Activated B cell treated with CpG ODN at 0.5 μM for 24 hours (primary cell): ENCODE data around the gene RBM6. TPM values are rescaled to one million over a fixed set of nuclear protein-coding genes. Genes with fewer than 3 reads are reported as not detected.

Source experiments
- ATAC-seq: fragments of 200-7000 bp; cut with Tn5 transposase; one replicate; pipeline ENCODE4 v1.10.0; 2021; ENCODE audit warnings: low read depth, mild to moderate bottlenecking, moderate library complexity
- CTCF ChIA-PET: fragments of 350-600 bp; sonication (Branson Sonifier 250); formaldehyde crosslinking; loops from one replicate; lab custom pipeline; 2021; ENCODE audit warnings: antibody characterized with exemption; lab: Charles Lee
- POLR2A ChIA-PET: fragments of 350-600 bp; sonication (Branson Sonifier 250); formaldehyde crosslinking; loops from one replicate; lab custom pipeline; 2021; ENCODE audit warnings: antibody characterized with exemption; lab: Charles Lee
- DNase-seq: peaks from one replicate; pipeline ENCODE4 v3.0.0; 2022
- H3K27ac Mint-ChIP-seq: one replicate; pipeline ENCODE4 v1.8.0; 2020; ENCODE audit warnings: mixed read lengths
- H3K27me3 Mint-ChIP-seq: one replicate; pipeline ENCODE4 v1.8.0; 2021; ENCODE audit warnings: mixed read lengths
- H3K36me3 Mint-ChIP-seq: one replicate; pipeline ENCODE4 v1.8.0; 2021; ENCODE audit warnings: low read depth, mixed read lengths
- H3K4me1 Mint-ChIP-seq: one replicate; pipeline ENCODE4 v1.8.0; 2021; ENCODE audit warnings: mixed read lengths
- H3K4me3 Mint-ChIP-seq: one replicate; pipeline ENCODE4 v1.8.0; 2020; ENCODE audit warnings: mild to moderate bottlenecking, mixed read lengths
- H3K9me3 Mint-ChIP-seq: one replicate; pipeline ENCODE4 v1.8.0; 2020; ENCODE audit warnings: mixed read lengths
- intact Hi-C: fragments of 100-400 bp; cut with micrococcal nuclease; formaldehyde crosslinking; loops from one replicate; pipeline ENCODE4 v1.15.1; 2024
- total RNA-seq: library from RNA; stranded (reverse); gene quantifications from 2 replicates; pipeline ENCODE4 v1.2.3, GENCODE V29; 2022
- TF ChIP-seq, protein P1 (sequence below): fragments of 200-600 bp; IDR thresholded peaks from one replicate; pipeline ENCODE4 v1.8.0; 2022; ENCODE audit warnings: antibody characterized with exemption, mild to moderate bottlenecking

Gene RBM6
- total RNA-seq, 1 donor from 2014 or later: 172 TPM

DNA sequence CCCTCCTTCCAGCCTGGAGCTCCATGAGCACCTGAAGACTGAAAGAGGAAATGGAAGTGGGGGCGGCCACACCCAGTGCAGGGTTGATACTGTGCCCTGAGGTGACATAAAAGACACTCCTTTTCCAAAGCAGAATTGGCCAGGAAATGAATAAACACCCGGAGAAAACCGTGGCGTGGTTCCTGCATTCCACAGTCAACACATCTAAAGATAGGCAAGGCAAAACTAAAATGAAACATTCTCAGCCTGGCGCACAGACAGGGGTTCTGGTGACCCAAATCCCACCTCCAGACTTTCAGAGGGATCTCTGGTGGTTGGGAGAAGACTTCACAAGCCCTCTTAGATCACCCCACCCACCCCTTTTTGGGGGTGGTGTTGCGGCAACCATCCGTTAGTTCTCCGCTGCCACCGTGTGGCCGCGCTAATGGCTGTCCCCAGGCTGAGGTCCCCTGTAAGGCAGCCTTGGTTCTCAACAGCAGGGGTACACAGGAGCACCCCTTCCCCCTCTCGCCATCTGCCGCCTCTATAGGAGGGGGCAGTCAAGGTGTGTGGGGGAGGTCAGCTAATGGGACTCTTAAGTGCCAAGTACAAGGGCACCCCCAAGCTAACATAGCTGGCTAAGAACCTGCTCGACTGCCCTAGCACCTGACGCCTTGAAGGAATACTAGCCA, 33.7 kb upstream of the RBM6 start:
- Mint-ChIP-seq H3K4me3 (peak overlapping the region; percentile 55), H3K36me3 (peaks cover 13% of the 10 kb centered on the region), H3K27me3 (no peaks in the 10 kb centered on the region), H3K4me1 (peaks cover 30% of the 10 kb centered on the region), H3K9me3 (no peaks in the 10 kb centered on the region), H3K27ac (peak overlapping the region; percentile 56)
- ATAC-seq (peak; percentile 30), DNase-seq (peak; percentile 38)
- ChIA-PET CTCF (interaction anchor here (0.8 to 2.3 kb wide), 6 partner anchors 64 to 366 kb away, joined by 3 to 8 read pairs (median 4); no protein-coding TSS in a partner anchor), POLR2A (interaction anchor here (1.0 to 2.0 kb wide), 2 partner anchors 103 kb away, joined by 4 to 8 read pairs; partner anchors contain the start of gene INKA1)
- TF ChIP-seq, protein P1, sequence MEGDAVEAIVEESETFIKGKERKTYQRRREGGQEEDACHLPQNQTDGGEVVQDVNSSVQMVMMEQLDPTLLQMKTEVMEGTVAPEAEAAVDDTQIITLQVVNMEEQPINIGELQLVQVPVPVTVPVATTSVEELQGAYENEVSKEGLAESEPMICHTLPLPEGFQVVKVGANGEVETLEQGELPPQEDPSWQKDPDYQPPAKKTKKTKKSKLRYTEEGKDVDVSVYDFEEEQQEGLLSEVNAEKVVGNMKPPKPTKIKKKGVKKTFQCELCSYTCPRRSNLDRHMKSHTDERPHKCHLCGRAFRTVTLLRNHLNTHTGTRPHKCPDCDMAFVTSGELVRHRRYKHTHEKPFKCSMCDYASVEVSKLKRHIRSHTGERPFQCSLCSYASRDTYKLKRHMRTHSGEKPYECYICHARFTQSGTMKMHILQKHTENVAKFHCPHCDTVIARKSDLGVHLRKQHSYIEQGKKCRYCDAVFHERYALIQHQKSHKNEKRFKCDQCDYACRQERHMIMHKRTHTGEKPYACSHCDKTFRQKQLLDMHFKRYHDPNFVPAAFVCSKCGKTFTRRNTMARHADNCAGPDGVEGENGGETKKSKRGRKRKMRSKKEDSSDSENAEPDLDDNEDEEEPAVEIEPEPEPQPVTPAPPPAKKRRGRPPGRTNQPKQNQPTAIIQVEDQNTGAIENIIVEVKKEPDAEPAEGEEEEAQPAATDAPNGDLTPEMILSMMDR: no peak
- intact Hi-C loops: loop anchor here (1.0 to 5.0 kb wide), 5 partner anchors 67 to 366 kb away; partner anchors contain the start of gene IP6K1

GRCh38 chr3:49908373-49909199, 31.4 kb upstream of the RBM6 start:
- H3K4me3 Mint-ChIP-seq: no peak overlapping the region
- ATAC-seq (no peak), DNase-seq (no peak)
- TF ChIP-seq, protein P1: no peak
- H3K4me1 Mint-ChIP-seq: peaks cover 30% of the 10 kb centered on the region
- POLR2A ChIA-PET: no interaction called here
- H3K36me3 Mint-ChIP-seq: peaks cover 28% of the 10 kb centered on the region
- no peak overlapping the region for H3K27ac Mint-ChIP-seq
- H3K27me3 Mint-ChIP-seq: no peaks in the 10 kb centered on the region
- intact Hi-C loops: loop anchor here (5.0 kb wide), 1 partner anchor 121 kb away; the partner anchor contains the start of gene IP6K1
- CTCF ChIA-PET: interaction anchor here (1.8 kb wide), 1 partner anchor 70 kb away, joined by 5 read pairs; no protein-coding TSS in a partner anchor
- H3K9me3 Mint-ChIP-seq: no peaks in the 10 kb centered on the region

- peaks cover 14% of the 10 kb centered on the region for H3K4me1 Mint-ChIP-seq
- H3K9me3 Mint-ChIP-seq: no peaks in the 10 kb centered on the region
- ATAC-seq: no peak
- TF ChIP-seq, protein P1: no peak
- peaks cover 28% of the 10 kb centered on the region for H3K36me3 Mint-ChIP-seq
- no peak overlapping the region for H3K4me3 Mint-ChIP-seq
- H3K27me3 Mint-ChIP-seq: no peaks in the 10 kb centered on the region
- ChIA-PET CTCF (no interaction called here), POLR2A (interaction anchor here (1.5 kb wide), 1 partner anchor 30 kb away, joined by 3 read pairs; the partner anchor contains the start of gene RBM6)
- DNase-seq: no peak
- intact Hi-C loops: no loop called here
- H3K27ac Mint-ChIP-seq: no peak overlapping the region
Measured at GRCh38 chr3:49910409-49911123, 29.4 kb upstream of the RBM6 start.

- Mint-ChIP-seq H3K9me3 (no peaks in the 10 kb centered on the region), H3K27me3 (no peaks in the 10 kb centered on the region), H3K4me1 (peaks cover 9% of the 10 kb centered on the region), H3K4me3 (no peak overlapping the region), H3K27ac (no peak overlapping the region), H3K36me3 (peaks cover 28% of the 10 kb centered on the region)
- intact Hi-C loops: no loop called here
- no peak for ATAC-seq
- no peak for DNase-seq
- ChIA-PET CTCF (no interaction called here), POLR2A (interaction anchor here (0.7 to 1.5 kb wide), 2 partner anchors 29 to 1671 kb away, joined by 3 read pairs; partner anchors contain the start of gene RBM6)
- TF ChIP-seq, protein P1: no peak
Measured at GRCh38 chr3:49911124-49911420, 28.9 kb upstream of the RBM6 start.
